Measurements from ENCODE around the gene NAT14.
"Not testable (repeated sequence)": the region's sequence is repeated elsewhere in the genome, so short reads cannot be mapped to it uniquely, and the experiment has no call there.

NAT14 gene

DNA sequence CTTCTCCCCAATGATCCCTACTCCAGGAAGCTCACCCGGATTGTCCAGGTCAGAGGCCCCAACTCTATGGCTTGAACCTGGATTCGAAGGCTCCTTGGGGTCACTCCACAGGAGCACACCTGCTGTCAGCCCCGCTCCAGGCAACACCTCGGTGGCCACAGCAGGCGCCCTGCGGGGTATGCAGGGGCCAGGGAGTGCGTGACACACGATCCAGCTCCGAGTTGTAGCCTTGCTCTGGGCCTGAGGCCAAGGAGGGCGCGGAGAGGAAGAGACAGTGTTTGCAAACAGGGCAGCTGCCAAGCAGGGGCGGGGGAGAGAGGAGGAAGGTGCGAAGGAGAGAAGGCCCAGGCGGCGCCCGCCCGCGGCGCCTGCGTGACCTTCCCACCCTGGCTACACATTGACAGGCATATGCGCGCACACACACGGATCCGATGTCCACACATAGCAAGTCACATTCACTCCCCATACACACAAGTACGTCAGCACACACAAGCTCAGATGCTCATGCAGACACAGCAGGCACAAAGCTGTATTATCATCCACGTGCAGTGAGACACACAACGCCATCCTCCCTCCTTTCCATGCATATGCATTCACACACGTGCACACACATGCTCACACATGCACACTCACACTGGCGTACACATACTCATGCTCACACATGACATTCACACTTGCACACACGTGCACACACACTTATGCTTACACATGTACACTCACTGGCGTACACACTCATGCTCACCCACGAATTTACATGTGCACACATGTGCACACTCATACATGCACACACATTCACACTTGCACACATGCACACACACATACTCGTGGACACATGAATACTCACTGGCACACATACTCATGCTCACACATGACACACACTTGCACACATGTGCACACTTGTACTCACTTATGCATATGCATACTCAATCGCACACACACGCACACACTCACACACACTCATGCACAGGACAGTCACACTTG, 41.5 kb downstream of the NAT14 start:
- TF ChIP-seq, protein P1, sequence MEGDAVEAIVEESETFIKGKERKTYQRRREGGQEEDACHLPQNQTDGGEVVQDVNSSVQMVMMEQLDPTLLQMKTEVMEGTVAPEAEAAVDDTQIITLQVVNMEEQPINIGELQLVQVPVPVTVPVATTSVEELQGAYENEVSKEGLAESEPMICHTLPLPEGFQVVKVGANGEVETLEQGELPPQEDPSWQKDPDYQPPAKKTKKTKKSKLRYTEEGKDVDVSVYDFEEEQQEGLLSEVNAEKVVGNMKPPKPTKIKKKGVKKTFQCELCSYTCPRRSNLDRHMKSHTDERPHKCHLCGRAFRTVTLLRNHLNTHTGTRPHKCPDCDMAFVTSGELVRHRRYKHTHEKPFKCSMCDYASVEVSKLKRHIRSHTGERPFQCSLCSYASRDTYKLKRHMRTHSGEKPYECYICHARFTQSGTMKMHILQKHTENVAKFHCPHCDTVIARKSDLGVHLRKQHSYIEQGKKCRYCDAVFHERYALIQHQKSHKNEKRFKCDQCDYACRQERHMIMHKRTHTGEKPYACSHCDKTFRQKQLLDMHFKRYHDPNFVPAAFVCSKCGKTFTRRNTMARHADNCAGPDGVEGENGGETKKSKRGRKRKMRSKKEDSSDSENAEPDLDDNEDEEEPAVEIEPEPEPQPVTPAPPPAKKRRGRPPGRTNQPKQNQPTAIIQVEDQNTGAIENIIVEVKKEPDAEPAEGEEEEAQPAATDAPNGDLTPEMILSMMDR (conservative IDR thresholded peaks at IDR 0.05; ENCODE audit: low read depth, low read length): no peak
- no peak overlapping the region for H3K4me3 ChIP-seq (ENCODE audit: low read depth, low read length)
- DNase-seq (ENCODE audit: low read depth): peak; percentile 92

DNA sequence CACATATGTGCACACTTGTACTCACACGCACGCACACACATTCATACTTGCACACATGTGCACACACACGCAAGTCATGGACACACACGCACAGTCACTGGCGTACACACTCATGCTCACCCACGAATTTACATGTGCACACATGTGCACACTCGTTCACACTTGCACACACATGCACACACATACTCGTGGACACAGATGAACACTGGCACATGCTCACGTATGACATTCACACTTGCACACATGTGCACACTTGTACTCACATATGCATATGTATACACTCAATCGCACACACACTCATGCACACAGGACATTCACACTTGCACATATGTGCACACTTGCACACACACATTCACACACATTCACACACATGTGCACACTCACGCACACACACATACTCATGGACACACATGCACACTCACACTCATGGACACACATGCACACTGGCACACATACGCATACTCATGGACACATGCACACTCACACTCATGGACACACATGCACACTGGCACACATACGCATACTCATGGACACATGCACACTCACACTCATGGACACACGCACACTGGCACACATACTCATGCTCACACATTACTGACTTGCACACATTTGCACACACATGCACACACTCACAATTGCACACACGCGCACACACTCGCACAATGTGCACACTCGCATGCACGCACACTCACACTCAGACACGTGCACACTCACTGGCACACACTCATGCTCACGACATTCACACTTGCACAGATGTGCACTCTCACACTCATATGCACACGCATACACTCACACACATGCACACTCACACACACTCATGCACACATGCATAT, 42.4 kb downstream of the NAT14 start:
- H3K4me3 ChIP-seq (ENCODE audit: low read depth, low read length): no peak overlapping the region
- no peak for DNase-seq (ENCODE audit: low read depth)
- TF ChIP-seq, protein P1 (conservative IDR thresholded peaks at IDR 0.05; ENCODE audit: low read depth, low read length): no peak

DNA sequence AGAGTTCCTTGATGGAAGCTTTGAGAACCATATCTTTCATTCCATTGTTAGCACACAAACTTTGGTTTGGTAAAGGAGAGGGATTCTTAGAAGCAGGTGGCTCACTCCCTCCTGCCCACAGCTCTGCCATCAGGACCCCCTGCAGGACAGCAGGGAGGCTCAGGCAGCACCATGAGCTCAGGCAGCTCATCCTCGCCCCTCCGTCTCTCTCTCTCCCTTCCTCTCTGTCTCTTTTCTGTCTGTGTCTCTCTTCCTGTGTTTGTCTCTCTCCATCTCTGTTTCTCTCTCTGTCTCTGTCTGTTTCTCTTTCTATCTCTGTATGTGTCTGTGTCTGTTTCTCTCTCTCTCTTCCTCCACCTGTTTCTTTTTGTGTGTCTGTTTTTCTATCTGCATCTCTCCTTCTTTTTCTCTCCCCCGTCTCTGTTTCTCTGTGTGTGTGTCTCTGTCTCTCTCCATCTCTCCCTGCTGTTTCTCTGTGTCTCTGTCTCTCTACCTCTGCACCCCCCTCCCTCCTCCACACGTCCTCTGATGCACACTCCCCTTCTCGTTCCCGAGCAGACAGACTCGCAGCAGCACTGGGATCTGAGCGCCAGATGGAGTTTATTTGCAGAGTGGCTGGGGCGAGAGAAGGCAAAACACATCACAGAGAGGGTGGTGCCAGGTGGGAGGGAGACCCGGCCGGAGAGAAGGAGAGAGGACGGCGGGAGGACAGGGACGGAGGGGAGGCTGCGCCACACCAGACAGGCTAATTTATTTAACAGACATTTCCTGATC, 43.2 kb downstream of the NAT14 start:
- TF ChIP-seq, protein P1 (conservative IDR thresholded peaks at IDR 0.05; ENCODE audit: low read depth, low read length): peak; percentile 46
- DNase-seq (ENCODE audit: low read depth): peak; percentile 50
- H3K4me3 ChIP-seq (ENCODE audit: low read depth, low read length): peak overlapping the region; percentile 14

DNA sequence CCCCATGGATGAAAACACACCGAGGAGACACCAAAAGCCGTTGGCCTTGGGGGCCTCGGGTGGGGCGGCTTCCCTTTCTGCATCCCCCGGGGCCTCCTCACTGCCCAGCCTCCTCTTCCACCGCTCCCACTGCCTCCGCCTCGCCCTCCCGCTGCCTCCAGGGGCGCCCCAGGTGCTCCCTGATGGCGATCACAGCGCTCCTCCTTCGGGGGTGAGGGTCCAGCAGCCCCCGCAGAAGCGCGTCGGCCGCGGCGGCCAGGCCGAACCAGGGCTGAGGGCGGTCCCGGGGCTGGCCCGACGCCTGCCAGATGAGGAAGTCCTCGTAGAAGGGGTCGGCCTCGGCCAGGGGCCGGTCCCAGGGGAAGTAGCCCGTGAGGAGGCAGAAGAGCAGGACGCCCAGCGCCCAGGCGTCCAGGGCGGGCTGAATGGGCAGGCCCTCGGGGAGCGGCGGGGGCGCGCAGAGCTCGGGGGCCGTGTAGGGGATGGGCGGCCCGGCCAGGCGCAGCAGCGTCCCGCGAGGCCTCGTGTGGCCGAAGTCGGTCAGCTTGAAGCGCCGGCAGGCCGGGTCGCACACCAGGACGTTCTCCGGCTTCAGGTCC, 44.7 kb downstream of the NAT14 start:
- no peak for DNase-seq (ENCODE audit: low read depth)
- TF ChIP-seq, protein P1 (conservative IDR thresholded peaks at IDR 0.05; ENCODE audit: low read depth, low read length): no peak
- H3K4me3 ChIP-seq (ENCODE audit: low read depth, low read length): no peak overlapping the region

DNA sequence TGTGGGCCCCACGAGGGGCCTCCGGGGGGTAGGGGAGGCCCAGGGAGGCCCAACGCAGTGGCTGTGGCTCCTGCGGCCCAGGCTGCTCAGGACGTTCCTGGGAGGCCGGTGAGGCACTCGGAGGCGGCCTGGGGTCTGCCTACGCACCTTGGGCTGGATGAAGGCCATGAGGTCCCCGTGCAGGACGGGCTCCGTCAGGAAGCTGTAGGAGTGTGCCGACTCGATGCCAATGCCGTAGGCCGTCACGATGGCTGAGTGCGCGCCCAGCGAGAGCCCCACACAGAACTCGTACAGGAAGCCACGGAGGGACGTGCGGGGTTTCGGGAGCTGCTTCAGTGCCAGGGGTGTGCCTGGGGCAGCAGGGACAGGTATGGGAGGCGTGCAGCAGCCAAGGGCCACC, 46.0 kb downstream of the NAT14 start:
- no peak for DNase-seq (ENCODE audit: low read depth)
- H3K4me3 ChIP-seq (ENCODE audit: low read depth, low read length): no peak overlapping the region
- TF ChIP-seq, protein P1 (conservative IDR thresholded peaks at IDR 0.05; ENCODE audit: low read depth, low read length): no peak

DNA sequence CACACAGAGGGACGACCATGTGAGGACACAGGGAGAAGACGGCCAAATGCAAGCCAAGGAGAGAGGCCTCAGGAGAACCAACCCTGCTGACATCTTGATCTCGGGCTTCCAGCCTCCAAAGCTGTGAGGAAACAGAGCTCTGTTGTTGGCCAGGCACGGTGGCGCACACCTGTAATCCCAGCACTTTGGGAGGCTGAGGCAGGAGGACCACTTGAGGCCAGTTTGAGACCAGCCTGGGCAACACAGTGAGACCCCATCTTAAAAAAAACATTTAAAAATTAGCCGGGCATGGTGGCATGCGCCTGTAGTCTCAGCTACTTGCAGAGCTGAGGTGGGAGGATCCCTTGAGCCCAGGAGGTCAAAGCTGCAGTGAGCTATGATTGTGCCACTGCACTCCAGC, 49.3 kb downstream of the NAT14 start:
- H3K4me3 ChIP-seq (ENCODE audit: low read depth, low read length); DNase-seq (ENCODE audit: low read depth): not testable (repeated sequence)
